Thyroid gland (tissue), 4 donors: ENCODE measurements around the gene RPL22L1. TPM values are rescaled to one million over a fixed set of nuclear protein-coding genes. Genes with fewer than 3 reads are reported as not detected.

Source experiments
- DNase-seq, 2 donors: peaks; one replicate each; pipeline ENCODE4 v3.0.0-alpha.2; 2019
- H3K27ac ChIP-seq, 3 donors: fragments of 200-600 bp; sonication (generic); 1 replicate in 2 of 3; 2 replicates in 1 of 3; pipeline ENCODE4 v1.5.1; 2016 to 2019; ENCODE audit warnings: mild to moderate bottlenecking in 1 of 3, moderate library complexity in 1 of 3
- H3K27me3 ChIP-seq: fragments of 200-600 bp; sonication (generic); one replicate; pipeline ENCODE4 v1.5.1; 2019
- H3K36me3 ChIP-seq, 2 donors: fragments of 200-600 bp; sonication (generic); one replicate each; pipeline ENCODE4 v1.5.1; 2016 to 2019
- H3K4me1 ChIP-seq, 2 donors: fragments of 200-600 bp; sonication (generic); one replicate each; pipeline ENCODE4 v1.5.1; 2017 to 2019
- H3K4me3 ChIP-seq, 3 donors: fragments of 200-600 bp; sonication (generic); replicated peaks in 1 of 3; 1 replicate in 2 of 3; 2 replicates in 1 of 3; pipeline ENCODE4 v1.5.1; 2016; ENCODE audit warnings: mild to moderate bottlenecking in 1 of 3
- H3K9me3 ChIP-seq: fragments of 200-600 bp; sonication (generic); one replicate; pipeline ENCODE4 v1.5.1; 2017
- CTCF ChIP-seq, 6 experiments: fragments of 200-600 bp in 3 of 6; fragments of 450-650 bp in 3 of 6; sonication (generic) in 3 of 6; IDR thresholded peaks; one replicate each; pipeline ENCODE4 v1.5.1; 2016 to 2019; ENCODE audit warnings: antibody characterized with exemption in 6 of 6, mild to moderate bottlenecking in 2 of 6, inconsistent platforms in 1 of 6, moderate library complexity in 1 of 6
- POLR2A ChIP-seq, 2 donors: fragments of 450-650 bp; IDR thresholded peaks; one replicate each; pipeline ENCODE4 v1.6.1; 2017; ENCODE audit warnings: antibody characterized with exemption in 2 of 2, mild to moderate bottlenecking in 2 of 2, moderate library complexity in 1 of 2
- WGBS, 2 donors: methylation state at CpG; one replicate each; pipeline ENCODE4 v1.1.5; 2017; 5-methylcytosine and 5-hydroxymethylcytosine counted together
- intact Hi-C: fragments of 100-400 bp; cut with DNase I; formaldehyde crosslinking; loops from one replicate; pipeline ENCODE4 v1.15.1; 2023
- total RNA-seq, 4 donors: library from RNA; depleted of rRNA; stranded (reverse); fragments of >200 nt; gene quantifications; one replicate each; pipeline ENCODE4 v1.2.3, GENCODE V29; 2016

Gene RPL22L1
- 100 to 1,000 TPM in 1 of 4 donors, 10 to 100 TPM in 3; 29.9 to 142 (median 56.8) TPM for total RNA-seq

- H3K27ac ChIP-seq, result peak within 1 kb of the TSS; percentile 32 to 84 (median 45)
Measured at GRCh38 chr3:170869645-170870593, at the start of gene RPL22L1. TSS of gene RPL22L1 (minus strand) at chr3:170870195. CDS start at chr3:170870167, 28 bp downstream.

GRCh38 chr3:170918715-170919114, 48.7 kb upstream of the RPL22L1 start:
- no peak for TF ChIP-seq CTCF (IDR thresholded peaks at IDR 0.05)
- no peak for TF ChIP-seq POLR2A (IDR thresholded peaks at IDR 0.05)
- H3K4me1 ChIP-seq, result no peaks in the 10 kb centered on the region
- no peak overlapping the region for H3K4me3 ChIP-seq
- H3K27me3 ChIP-seq, result no peaks in the 10 kb centered on the region
- intact Hi-C loops, result no loop called here
- H3K27ac ChIP-seq, result no peak overlapping the region
- H3K9me3 ChIP-seq, result no peaks in the 10 kb centered on the region
- DNase-seq, result no peak
- WGBS, 2 donors, result 73 to 74% methylated on average over 3 to 4 of the region's 4 CpGs
- no peaks in the 10 kb centered on the region for H3K36me3 ChIP-seq

More at GRCh38 chr3:170869645-170870593, at the start of gene RPL22L1:
- Histone ChIP-seq H3K4me3 (peak within 1 kb of the TSS; percentile 17 to 84 (median 38)), H3K9me3 (no peaks in the 10 kb centered on the region), H3K4me1 (peaks cover 10 to 14% of the 10 kb centered on the region in 2 donors), H3K36me3 (peaks cover 21 to 28% of the 10 kb centered on the region in 2 donors), H3K27me3 (no peaks in the 10 kb centered on the region)
- DNase-seq, result peak; percentile 93 to 95
- 1% methylated on average over 45 to 49 of the region's 59 CpGs for WGBS, 2 donors
- TF ChIP-seq POLR2A (IDR thresholded peaks at IDR 0.05), result peak in 1 of 2 donors; percentile 90
- TF ChIP-seq CTCF (IDR thresholded peaks at IDR 0.05), result peak in 2 of 6 experiments; percentile 3 to 6
- intact Hi-C loops, result no loop called here

GRCh38 chr3:170914690-170915089, 44.7 kb upstream of the RPL22L1 start:
- WGBS, 2 donors, result 29 to 36% methylated on average over 1 of the region's 1 CpG
- no peak overlapping the region for H3K4me3 ChIP-seq
- H3K4me1 ChIP-seq, result no peaks in the 10 kb centered on the region
- no peaks in the 10 kb centered on the region for H3K36me3 ChIP-seq
- intact Hi-C loops, result no loop called here
- no peaks in the 10 kb centered on the region for H3K9me3 ChIP-seq
- TF ChIP-seq CTCF (IDR thresholded peaks at IDR 0.05), result no peak
- no peak for TF ChIP-seq POLR2A (IDR thresholded peaks at IDR 0.05)
- H3K27ac ChIP-seq, result no peak overlapping the region
- H3K27me3 ChIP-seq, result no peaks in the 10 kb centered on the region
- DNase-seq, result no peak

- TF ChIP-seq POLR2A (IDR thresholded peaks at IDR 0.05) (no peak), CTCF (IDR thresholded peaks at IDR 0.05) (no peak)
- no peak overlapping the region for H3K27ac ChIP-seq
- H3K36me3 ChIP-seq, result no peaks in the 10 kb centered on the region
- no peaks in the 10 kb centered on the region for H3K9me3 ChIP-seq
- H3K4me3 ChIP-seq, result no peak overlapping the region
- DNase-seq, result no peak
- WGBS, 2 donors, result 90 to 91% methylated on average over 5 of the region's 5 CpGs
- intact Hi-C loops, result no loop called here
- H3K4me1 ChIP-seq, result no peaks in the 10 kb centered on the region
- H3K27me3 ChIP-seq, result no peaks in the 10 kb centered on the region
Measured at GRCh38 chr3:170914212-170914611, 44.2 kb upstream of the RPL22L1 start.

GRCh38 chr3:170911051-170911450, 41.1 kb upstream of the RPL22L1 start:
- H3K27ac ChIP-seq, result no peak overlapping the region
- TF ChIP-seq CTCF (IDR thresholded peaks at IDR 0.05) (no peak), POLR2A (IDR thresholded peaks at IDR 0.05) (no peak)
- no peak overlapping the region for H3K4me3 ChIP-seq
- H3K36me3 ChIP-seq, result no peaks in the 10 kb centered on the region
- H3K27me3 ChIP-seq, result no peaks in the 10 kb centered on the region
- peaks cover 8 to 9% of the 10 kb centered on the region in 2 donors for H3K4me1 ChIP-seq
- 93 to 96% methylated on average over 3 of the region's 3 CpGs for WGBS, 2 donors
- no peak for DNase-seq
- H3K9me3 ChIP-seq, result no peaks in the 10 kb centered on the region
- intact Hi-C loops, result no loop called here
